ENCODE measurements around the gene TMBIM1.

DNA sequence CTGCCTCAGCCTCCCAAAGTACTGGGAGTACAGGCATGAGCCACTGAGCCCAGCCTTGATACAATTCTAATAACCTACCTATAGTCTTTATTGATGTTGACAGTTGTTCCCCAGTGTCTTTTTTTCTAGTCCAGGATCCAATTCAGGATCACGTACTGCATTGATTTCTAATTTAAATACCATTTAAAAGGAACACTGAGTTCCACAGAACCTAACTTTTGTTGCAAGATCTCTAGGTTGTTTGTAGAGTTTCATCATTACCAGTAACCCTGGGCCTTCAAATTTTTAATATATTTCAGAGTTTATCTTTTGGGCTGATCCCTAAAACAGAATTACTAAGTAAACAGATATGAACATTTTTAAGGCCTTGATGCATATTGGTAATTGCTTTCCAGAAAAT is 21.1 kb upstream of the TMBIM1 start:
- no peak for TF ChIP-seq GATA2 (IDR thresholded peaks at IDR 0.05; ENCODE audit: low read depth, low read length)
- TF ChIP-seq GATA3 (IDR thresholded peaks at IDR 0.05; ENCODE audit: low read depth, low read length) = no peak

Data from SH-SY5Y (cell line).